ENCODE measurements around the gene FFAR3.

Gene FFAR3, protein sequence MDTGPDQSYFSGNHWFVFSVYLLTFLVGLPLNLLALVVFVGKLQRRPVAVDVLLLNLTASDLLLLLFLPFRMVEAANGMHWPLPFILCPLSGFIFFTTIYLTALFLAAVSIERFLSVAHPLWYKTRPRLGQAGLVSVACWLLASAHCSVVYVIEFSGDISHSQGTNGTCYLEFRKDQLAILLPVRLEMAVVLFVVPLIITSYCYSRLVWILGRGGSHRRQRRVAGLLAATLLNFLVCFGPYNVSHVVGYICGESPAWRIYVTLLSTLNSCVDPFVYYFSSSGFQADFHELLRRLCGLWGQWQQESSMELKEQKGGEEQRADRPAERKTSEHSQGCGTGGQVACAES

DNA sequence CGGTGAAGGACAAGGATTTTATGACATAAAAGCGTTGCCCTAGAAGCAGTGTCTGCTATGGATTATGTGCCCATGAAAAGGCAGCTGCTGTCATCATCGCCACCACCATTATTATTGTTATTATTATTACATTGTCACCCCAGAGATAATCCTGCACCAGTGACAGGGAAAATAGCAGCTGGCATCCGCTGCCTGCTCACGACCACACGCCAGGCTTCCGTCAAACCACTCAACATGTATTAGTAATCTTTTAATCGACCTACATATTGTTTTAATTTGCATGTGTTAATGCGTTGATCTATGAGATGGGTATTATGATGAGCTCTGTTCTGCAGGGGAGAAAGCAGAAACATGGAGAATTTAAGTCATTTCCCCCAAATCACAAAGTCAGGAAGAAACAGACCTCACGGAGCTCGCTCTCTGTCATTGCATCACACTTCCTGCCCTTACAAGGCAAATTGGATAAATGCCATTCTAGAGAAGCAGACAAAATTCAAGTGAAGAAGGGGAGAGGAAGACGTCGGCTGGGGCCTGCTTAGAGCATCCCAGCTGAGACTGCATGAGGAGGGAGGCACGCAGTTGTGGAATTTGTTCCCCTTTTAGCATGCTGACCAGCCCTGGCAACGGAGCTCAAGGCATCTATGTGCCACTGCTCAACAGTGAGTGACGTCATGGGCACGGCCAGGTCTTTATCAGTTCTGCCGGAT, at the start of gene FFAR3:
FFAR3 (plus strand) TSS at position 594 of the 707 bp plus-strand sequence. CDS start 431 bp downstream, outside the sequence.
- peak; percentile 14 for DNase-seq

DNA sequence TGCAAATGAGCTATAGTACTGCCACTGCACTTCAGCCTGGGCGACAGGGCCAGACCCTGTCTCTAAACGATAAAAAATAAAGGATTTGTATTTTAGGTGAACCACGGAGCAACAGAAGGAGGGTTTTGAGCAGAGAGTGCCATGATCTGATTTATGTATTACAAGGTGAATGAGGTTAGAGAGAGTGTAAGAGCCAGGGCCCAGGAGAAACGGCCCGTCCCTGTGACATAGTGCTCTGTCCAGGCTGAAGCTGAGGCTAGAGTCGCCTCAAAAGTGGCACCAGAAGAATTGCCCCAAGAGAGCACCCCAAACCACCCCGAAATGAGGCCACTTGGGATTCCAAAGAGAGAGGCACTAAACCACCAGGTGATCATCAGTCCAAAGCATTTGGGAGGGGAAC, 49.4 kb upstream of the FFAR3 start:
- no peak for DNase-seq

DNA sequence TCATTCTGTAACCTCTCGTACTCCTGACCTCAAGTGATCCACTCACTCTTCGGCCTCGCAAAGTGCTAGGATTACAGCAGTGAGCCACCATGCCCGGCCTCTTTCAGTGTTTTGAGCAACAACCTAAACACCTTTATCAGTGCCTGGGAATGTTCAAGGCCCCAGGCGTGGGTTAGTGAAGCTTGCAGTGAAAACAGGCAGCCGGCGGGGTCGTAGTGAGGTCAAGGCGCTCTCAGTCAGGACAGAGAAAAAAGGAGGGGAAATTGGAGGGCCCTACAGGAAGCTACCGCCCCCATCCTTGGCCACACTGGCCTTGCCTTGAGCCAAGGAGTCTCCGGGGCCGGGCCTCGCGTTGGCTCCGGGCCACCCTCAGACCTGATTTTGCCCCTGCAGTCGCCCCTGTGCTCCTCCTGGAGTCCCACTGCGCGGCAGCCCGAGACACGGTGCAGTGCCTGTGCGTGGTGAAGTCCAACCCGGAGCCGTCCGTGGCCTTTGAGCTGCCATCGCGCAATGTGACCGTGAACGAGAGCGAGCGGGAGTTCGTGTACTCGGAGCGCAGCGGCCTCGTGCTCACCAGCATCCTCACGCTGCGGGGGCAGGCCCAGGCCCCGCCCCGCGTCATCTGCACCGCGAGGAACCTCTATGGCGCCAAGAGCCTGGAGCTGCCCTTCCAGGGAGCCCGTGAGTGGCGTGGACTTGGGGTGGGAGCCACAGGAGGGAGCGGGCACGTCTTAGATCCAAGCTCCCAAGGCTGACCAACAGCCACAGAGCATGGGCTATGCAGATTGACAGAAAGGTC, 48.6 kb upstream of the FFAR3 start:
- DNase-seq = no peak

DNA sequence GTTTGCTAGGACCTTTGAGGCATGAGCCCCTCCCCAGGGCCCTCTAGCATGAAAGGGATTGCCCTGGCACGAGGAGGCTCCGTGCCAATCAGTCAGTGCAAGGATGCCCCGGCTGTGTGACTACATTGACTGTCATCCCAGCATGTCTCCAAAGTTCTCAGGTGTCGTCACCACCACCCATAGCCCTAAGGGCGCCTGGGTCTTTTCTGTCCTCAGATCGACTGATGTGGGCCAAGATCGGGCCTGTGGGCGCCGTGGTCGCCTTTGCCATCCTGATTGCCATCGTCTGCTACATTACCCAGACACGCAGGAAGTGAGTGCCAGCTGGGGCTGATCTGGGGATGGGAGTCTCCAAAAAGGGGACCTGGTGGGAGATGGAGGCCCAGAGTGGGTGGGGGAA, 47.9 kb upstream of the FFAR3 start:
- no peak for DNase-seq

DNA sequence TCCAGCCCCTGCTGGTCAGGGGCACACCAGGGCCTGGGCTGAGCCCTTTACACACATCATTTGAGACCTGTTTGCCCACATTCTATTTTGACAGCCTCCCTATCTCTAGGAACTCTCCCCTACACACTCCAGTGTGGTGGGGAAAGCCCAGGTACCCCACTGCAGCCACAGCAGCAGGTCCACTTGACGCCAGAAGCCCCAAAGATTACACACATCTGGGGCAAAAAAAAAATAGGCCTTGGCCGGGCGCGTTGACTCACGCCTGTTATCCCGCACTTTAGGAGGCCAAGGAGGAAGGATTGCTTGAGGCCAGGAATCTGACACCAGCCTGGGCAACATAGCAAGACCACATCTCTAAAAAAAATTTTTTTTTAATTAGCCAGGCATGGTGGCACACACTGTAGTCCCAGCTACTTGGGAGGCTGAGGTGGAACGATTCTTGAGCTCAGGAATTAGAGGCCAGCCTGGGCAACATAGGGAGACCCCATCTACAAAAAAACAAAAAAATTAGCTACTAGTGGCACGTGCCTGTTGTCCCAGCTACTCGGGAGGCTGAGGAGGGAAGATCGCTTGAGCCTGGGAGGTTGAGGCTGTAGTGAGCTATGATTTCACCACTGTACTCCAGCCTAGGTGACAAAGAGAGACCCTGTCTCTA, 47.3 kb upstream of the FFAR3 start:
- no peak for DNase-seq

DNA sequence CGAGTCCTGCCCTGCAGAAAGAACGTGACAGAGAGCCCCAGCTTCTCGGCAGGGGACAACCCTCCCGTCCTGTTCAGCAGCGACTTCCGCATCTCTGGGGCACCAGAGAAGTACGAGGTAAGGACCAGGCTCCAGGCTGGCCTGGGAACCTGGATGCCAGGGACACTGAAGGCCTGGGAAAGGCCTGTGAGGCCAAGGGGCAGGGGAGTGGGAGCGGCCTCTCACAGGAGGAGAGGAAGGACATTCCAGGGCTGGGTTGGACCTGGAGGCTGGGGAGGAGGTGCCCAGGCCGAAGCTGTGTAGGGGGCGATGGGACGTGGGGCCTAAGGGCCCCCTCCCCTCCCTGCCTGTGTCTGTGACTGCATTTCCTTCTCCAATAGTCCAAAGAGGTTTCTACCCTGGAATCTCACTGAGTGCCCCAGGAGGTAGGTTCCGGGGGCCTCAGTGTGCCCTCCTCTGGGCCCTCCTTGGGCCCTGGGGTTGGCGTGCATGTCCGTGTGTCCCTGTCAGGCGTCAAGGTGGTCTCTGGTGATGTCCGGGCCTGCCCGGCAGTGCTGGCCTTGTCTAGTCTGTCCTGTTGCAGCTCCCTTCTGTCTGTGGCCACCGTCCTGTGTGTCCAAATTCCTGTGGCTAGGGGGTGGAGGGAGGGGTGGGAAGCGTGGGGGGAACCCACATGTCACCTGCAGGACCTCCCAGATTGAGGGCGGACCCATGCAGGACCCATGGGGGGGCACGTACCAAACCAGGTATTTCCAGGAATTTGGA, 46.2 kb upstream of the FFAR3 start:
- DNase-seq = no peak

DNA sequence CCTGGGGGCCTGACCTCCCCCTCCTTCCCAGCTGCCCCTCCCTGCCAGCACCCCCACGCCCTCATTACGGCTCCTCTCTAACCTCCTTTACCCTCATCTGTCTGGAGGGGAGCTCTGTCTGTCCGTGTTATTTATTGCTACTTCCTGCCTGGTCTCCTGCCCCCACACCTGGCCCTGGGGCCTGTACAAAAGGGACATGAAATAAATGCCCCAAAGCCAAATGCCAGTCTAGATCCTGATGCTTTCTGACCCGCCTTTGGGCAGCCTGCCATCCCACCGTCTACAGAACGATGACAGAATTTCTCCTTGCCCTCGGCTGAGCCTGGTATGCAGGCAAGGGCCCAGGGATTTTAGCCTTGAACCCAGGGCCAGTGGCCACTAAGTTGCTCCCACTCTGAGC, 44.7 kb upstream of the FFAR3 start:
- no peak for DNase-seq

DNA sequence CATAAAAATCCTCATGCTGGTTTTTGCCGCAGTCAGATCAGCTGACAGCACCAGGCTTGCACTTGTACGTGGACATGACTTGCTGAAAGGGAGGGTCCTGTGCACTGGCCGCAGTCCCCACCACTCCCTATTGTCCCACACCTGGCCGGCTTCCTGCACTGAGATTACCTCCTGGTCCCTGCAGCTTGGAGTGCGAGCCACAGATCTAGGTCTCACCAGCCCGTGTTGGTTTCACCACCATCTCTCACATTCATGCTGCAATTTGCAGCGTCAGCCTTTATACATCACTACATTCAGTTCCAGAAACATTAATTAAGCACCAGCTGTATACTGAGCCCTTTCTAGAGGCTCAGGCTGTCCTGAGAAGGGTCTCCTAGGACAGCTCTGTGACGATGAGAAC, 44.2 kb upstream of the FFAR3 start:
- no peak for DNase-seq

DNA sequence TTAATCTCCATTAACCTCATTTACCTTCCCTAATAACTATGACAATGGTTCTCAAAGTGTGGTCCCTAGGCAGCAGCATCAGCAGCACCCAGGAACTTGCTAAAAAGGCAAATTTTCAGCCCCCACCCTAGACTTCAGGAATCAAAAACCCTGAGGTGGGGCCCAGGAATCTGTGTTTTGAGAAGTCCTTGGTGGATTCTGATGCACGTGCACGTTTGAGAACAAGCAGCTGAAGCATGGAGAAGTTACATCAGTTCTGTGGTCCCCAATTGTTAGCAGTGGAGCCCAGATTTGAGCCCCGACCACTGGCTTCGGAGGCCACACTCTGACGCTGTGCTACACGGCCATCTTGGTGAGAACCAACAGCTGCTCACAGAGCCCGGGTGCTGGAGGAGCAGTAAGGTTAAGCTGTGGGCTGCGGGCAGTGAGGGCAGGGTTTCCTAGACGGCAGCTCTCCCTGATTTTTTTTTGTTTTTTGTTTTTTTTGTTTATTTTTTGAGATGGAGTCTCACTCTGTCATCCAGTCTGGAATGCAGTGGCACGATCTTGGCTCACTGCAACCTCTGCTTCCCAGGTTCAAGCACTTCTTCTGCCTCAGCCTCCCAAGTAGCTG, 43.3 kb upstream of the FFAR3 start:
- no peak for DNase-seq

DNA sequence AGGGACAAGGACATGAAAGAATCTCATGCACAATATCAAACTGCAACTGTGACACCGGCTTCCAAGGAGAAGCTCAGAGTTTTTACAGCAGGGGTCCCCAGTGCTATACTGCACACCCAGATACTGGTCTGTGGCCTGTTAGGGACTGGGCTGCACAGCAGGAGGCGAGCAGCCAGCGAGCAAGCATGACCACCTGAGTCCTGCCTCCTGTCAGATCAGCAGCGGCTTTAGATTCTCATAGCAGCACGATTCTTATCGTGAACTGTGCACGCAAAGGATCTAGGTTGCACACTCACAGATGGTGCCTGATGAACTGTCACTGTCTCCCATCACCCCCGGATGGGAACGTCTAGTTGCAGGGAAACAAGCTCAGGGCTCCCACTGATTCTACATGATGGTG, 42.4 kb upstream of the FFAR3 start:
- DNase-seq = no peak

DNA sequence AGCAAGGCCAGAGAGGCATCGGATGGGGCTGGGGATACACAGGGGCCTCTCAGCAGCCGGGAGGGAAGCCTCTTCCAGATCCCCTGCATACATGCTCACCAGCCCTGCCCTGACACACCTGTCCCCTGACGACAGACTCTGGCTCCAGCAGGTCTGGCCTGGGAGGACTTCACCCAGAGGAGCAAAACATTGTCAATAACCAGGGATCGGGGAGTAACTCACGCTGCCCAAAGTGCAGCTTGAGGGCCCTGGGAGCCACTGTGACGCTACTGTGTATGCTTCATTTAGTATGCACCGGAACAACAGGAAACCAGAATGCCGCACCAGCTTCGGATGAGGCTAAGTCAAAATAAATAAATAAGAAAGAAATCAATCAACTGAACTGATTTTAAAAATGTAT, 41.7 kb upstream of the FFAR3 start:
- no peak for DNase-seq

DNA sequence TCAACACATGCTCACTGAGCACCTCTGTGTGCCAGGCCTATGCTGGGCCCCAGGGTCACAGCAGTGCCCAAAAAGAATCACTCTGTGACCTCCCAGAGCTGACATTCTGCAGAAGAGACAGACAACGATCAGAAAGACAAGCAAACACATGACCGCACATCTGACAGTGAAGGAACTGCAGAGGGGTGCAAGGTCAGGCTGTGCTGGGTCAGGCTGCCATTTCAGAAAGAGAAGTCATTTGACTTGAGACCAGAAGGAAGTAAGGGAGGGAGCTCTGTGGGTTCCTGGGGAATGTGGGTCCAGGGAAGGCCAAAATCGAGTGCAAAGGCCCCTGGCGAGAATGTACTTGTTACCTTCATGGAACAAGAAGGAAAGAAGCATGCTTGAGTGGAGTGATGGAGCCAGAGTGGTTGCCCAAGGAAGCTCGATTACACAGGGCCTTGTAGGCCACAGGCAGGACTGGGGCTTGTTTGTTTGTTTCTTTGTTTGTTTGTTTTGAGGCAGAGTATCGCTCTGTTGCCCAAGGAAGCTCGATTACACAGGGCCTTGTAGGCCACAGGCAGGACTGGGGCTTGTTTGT, 40.7 kb upstream of the FFAR3 start:
- DNase-seq = no peak

DNA sequence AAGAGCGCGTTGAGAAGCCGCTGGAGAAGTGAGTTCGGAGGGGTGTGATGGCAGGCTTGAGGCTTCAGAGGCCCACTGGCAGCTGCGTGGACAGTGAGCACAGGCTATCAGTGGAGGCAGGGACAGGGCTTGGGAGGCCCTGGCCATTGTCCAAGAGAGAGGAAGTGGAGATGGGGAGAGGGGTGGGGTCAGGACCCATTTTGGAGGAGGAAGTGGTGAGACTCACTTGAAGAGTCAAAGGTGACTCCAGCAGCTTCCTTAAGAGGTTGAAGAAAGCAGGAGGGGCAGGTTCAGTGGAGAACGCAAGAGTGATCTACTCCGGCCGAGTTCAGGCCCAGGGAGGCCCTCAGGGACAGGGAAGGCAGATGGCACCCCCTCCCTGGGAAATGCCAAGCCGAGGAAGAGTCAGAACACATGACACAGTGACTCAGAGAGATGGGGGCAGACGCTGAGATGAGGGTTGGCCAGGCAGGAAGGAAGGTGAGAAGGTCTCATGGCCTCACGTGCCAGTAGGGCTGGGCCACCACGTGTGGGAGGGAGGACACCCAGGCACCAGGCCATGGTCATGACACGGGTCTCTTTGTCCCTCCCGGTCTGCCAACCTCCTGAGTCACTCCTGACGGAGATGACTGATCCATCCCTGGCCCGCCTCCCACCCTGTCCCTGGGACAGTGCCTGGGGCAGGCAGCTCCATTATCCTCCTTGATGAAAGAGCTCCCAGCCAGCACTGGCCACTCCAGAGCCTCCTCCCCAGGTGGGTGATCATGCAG, 39.4 kb upstream of the FFAR3 start:
- DNase-seq = no peak

DNA sequence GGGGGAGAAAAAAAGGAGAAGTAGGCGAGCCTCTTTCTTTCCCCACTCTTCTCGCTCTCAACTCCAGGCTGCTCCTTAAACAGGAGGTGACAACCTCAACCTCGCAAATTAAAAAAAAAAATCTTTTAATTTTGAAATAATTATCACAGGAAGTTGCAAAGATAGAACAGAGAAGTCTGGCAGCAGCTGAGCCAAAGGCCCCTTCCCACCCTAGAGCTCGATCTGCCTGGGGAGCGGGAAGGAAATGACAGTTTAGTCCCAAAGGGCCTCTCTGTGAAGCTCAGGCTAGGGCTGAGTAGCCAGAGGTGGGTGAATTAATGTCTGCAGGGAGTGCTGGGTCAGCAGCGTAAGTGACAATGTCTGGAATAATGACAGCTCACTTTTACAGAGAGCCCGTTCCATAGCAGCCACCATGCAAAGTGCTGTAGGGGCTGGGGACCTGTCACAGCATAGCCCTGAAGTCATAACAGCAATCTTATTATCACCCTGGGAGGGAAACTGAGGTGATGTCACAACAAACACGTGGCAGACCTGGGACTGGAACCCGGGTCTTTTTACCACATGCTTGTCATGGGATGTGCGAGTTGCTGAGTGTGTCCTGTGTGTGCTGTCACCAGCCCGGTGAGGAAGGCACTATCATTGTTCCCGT, 38.1 kb upstream of the FFAR3 start:
- no peak for DNase-seq

DNA sequence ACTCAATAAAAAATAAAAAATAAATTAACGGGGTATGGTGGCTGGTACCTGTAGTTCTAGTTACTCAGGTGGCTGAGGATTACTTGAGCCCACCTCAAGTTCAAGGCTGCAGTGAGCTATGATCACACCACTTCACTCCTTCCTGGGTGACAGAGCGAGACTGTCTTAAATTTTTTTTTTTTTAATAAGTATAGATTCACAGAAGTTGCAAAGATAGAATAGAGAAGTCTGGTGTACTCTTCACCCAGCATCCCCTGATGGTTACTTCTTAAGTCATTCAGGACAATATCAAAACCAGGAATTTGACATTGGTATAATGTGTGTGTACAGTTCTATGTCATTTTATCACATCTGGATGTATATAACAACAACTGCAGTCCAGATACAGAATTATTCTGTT, 37.0 kb upstream of the FFAR3 start:
- no peak for DNase-seq

DNA sequence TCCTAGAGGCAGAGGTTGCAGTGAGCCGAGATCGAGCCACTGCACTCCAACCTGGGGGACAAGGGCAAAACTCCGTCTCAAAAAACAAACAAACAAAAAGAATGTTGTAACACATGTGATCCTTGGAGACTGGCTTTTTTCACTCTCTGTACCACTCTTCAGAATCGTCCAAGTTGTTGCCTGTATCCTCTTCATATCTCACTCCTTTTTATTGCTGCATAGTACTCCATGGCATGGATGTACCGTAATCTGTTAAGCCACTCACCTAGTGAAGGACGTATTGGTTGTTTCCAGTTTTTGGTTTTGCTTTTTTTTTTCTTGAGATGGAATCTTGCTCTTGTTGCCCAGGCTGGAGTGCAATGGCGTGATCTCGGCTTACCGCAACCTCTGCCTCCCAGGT, 36.2 kb upstream of the FFAR3 start:
- DNase-seq = no peak

DNA sequence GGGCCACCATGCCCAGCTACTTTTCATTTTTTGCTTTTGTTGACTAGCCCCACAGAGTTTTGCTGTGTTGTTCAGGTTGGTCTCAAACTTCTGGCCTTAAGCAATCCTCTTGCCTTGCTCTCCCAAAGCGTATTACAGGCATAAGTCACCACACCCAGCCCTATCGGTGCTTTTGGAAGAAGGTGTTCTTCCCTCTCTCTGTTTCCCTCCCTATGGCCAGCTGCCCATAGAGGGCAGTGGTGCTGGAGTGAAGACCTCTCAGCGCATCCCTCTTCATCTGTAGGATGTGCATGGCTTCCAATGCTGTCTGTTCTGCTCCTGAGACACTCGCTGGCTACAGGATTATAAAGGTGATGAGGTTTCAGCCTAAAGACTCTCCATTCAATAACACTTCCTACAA, 30.6 kb upstream of the FFAR3 start:
- no peak for DNase-seq

DNA sequence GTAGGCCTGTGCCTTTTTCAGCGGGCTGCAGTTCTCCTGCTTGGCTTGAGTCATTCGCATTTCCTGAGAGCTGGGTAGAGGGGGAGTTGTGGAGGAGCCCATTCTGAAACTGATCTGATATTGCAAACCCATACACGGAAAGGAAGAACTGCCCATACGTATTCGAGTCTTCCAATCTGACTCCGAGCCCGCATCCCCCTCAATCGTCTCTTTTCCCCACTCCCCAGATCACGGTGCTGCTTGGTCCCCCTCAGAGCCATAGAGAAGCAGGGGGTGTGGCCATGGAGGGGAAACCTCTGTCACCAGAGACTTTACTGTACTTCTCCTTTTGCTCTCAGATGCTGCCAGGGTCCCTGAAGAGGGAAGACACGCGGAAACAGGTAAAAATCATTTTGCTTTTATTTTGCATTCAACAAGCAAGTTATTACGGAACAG, 29.4 kb upstream of the FFAR3 start, which contains the start of gene CD22:
CD22 (plus strand) TSS at position 337 of the 435 bp plus-strand sequence. CDS start 2,854 bp downstream, outside the sequence.
- no peak for DNase-seq

DNA sequence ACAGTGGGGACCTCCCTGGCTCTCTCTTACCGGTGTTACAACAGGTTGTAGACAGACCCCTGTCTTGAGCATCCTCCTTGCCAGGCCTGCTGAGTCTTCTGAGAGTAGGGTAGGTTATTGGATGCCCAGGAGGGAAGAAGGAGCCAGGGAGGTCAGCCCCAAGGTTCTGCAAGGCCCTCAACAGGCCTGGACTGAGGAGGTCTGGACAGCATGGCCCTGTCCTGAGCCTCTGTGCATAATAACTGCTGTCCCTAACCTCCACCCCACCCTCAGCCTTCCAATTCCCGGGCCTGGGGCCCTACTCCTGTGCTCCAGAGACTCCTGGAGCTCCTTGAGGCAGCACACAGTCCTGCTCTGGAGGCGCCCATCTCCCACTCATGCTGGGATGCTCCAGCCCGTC, 28.9 kb upstream of the FFAR3 start:
- DNase-seq = no peak

DNA sequence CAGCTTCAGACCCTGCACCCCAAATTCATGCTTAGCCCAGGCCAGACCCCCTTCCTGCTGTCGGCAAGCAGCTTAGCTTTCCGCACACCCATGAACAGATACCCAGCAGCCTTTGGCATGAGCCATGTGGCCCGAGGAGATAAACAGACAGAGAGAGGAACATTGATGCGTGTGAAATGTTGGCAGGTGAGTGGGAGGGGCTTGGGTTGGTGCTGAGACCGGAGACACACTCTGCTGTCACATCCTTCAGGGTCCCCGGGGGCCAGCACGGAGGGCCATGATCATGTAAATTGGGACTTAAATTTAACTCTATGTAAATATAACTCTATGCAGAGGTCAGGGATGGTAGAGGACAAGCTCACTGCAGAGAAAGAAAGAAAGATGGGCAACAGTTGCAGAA, 27.8 kb upstream of the FFAR3 start:
- no peak for DNase-seq
